HL-60/S4 treated with retinoic acid at 250 ng/mL for 4 days and 3 days (cell line): Measurements from ENCODE around the gene EEIG1.

Experiments used
- in situ Hi-C: fragments of 300-500 bp; cut with MboI; formaldehyde crosslinking; loops from 2 replicates; pipeline ENCODE4 v1.7.0; 2022; ENCODE audit warnings: low sequenced_read_pairs

EEIG1 gene

GRCh38 chr9:128001779-128002298 lies 21.1 kb upstream of the EEIG1 start:
- in situ Hi-C loops, result no loop called here

GRCh38 chr9:128001151-128001778 lies 20.5 kb upstream of the EEIG1 start:
- in situ Hi-C loops, result no loop called here

- in situ Hi-C loops, result no loop called here
Observed at GRCh38 chr9:127999461-127999860, 18.7 kb upstream of the EEIG1 start.

- in situ Hi-C loops, result no loop called here
Observed at GRCh38 chr9:127993721-127994120, 12.9 kb upstream of the EEIG1 start.

- in situ Hi-C loops, result no loop called here
Observed at GRCh38 chr9:127991757-127992274, 11.0 kb upstream of the EEIG1 start.

GRCh38 chr9:127991017-127991756 lies 10.4 kb upstream of the EEIG1 start:
- in situ Hi-C loops, result no loop called here

- in situ Hi-C loops, result no loop called here
Observed at GRCh38 chr9:127990554-127990953, 9.8 kb upstream of the EEIG1 start.

- in situ Hi-C loops, result no loop called here
Observed at GRCh38 chr9:127989094-127989493, 8.3 kb upstream of the EEIG1 start.

GRCh38 chr9:127987103-127987614 lies 6.4 kb upstream of the EEIG1 start:
- in situ Hi-C loops, result no loop called here

- in situ Hi-C loops, result no loop called here
Observed at GRCh38 chr9:127985011-127985410, 4.2 kb upstream of the EEIG1 start.

GRCh38 chr9:127983847-127984289 lies 3.1 kb upstream of the EEIG1 start:
- in situ Hi-C loops, result no loop called here

GRCh38 chr9:127982912-127983311 lies 2.1 kb upstream of the EEIG1 start:
- in situ Hi-C loops, result no loop called here

GRCh38 chr9:127981559-127982121 lies 851 bp upstream of the EEIG1 start:
- in situ Hi-C loops, result no loop called here

GRCh38 chr9:127980060-127980705 lies 606 bp downstream of the EEIG1 start:
- in situ Hi-C loops, result no loop called here

GRCh38 chr9:127979333-127980059 lies 1.3 kb downstream of the EEIG1 start:
- in situ Hi-C loops, result no loop called here

- in situ Hi-C loops, result no loop called here
Observed at GRCh38 chr9:127979015-127979332, 1.8 kb downstream of the EEIG1 start.

GRCh38 chr9:127977884-127978647 lies 2.7 kb downstream of the EEIG1 start:
- in situ Hi-C loops, result no loop called here

GRCh38 chr9:127977009-127977883 lies 3.5 kb downstream of the EEIG1 start:
- in situ Hi-C loops, result no loop called here

GRCh38 chr9:127976498-127976897 lies 4.3 kb downstream of the EEIG1 start:
- in situ Hi-C loops, result no loop called here
